HepG2 (cell line): ENCODE measurements around the gene HPCAL1. TPM values are rescaled to one million over a fixed set of nuclear protein-coding genes. Genes with fewer than 3 reads are reported as not detected.
"Not testable (repeated sequence)": the region's sequence is repeated elsewhere in the genome, so short reads cannot be mapped to it uniquely, and the experiment has no call there.

Source experiments
- ATAC-seq: fragments of 200-7000 bp; cut with Tn5 transposase; 3 replicates; pipeline ENCODE4 v1.9.1; 2020; ENCODE audit warnings: mild to moderate bottlenecking, moderate library complexity
- BruUV-seq: library from RNA; stranded (reverse); fragments of 400-500 nt; replicated peaks from 2 replicates; lab custom pipeline; 2021; lab: Mats Ljungman, UMichigan
- CTCF ChIA-PET: fragments of 300-600 bp; formaldehyde crosslinking; extraction: SDS; loops from one replicate; lab custom pipeline; 2021; ENCODE audit warnings: low total read pairs, inconsistent platforms, low intra/inter-chr PET ratio; lab: Yijun Ruan, JAX
- POLR2A ChIA-PET: fragments of 350-600 bp; sonication (Branson Sonifier 250); formaldehyde crosslinking; loops from one replicate; lab custom pipeline; 2020; ENCODE audit warnings: antibody characterized with exemption, inconsistent platforms; lab: Yijun Ruan, JAX
- DNase-seq: peaks from one replicate; pipeline ENCODE4 v3.0.0-alpha.2; 2015; ENCODE audit warnings: low spot score
- FAIRE-seq: peaks from 3 replicates; lab custom pipeline; 2011; peaks lifted over from hg19 to GRCh38; lab: Jason Lieb, UNC
- H2AFZ ChIP-seq: one replicate; pipeline ENCODE4 v1.6.1; 2011; ENCODE audit warnings: low read length, inconsistent platforms
- H3K27ac ChIP-seq: fragments of 300-600 bp; 3 replicates; pipeline ENCODE4 v1.8.0; 2011; ENCODE audit warnings: mixed run types, mild to moderate bottlenecking, mixed read lengths, low read length, inconsistent platforms; ENCODE audit not compliant: insufficient read depth; ENCODE audit errors: extremely low read length
- H3K27me3 ChIP-seq, 2 experiments: fragments of 200-600 bp in 1 of 2; 2 replicates in 1 of 2; 3 replicates in 1 of 2; pipeline versions ENCODE4 v1.6.0 to v1.8.0; 2011; ENCODE audit warnings: low read length in 2 of 2, mild to moderate bottlenecking in 2 of 2, moderate library complexity in 2 of 2, inconsistent platforms in 1 of 2; ENCODE audit not compliant: insufficient read depth in 2 of 2, control insufficient read depth in 1 of 2
- H3K36me3 ChIP-seq, 2 experiments: fragments of 200-600 bp in 1 of 2; replicated peaks in 1 of 2; 2 replicates in 1 of 2; 3 replicates in 1 of 2; pipeline versions ENCODE4 v1.5.1 to v1.8.0; 2011; ENCODE audit warnings: low read length in 2 of 2, inconsistent platforms in 1 of 2; ENCODE audit not compliant: insufficient read depth in 2 of 2, control insufficient read depth in 1 of 2
- H3K4me1 ChIP-seq: 2 replicates; pipeline ENCODE4 v1.5.1; 2012; ENCODE audit warnings: low read length, inconsistent platforms; ENCODE audit not compliant: insufficient read depth
- H3K4me2 ChIP-seq: 2 replicates; pipeline ENCODE4 v1.6.0; 2011; ENCODE audit warnings: low read depth, low read length, inconsistent platforms
- H3K4me3 ChIP-seq, 3 experiments: fragments of 200-600 bp in 1 of 3; sonication (generic), shearing (Covaris generic) in 1 of 3; replicated peaks in 1 of 3; 2 replicates each; pipeline ENCODE4 v1.5.1; 2011 to 2016; ENCODE audit warnings: low read length in 3 of 3, inconsistent platforms in 2 of 3, low read depth in 2 of 3, mild to moderate bottlenecking in 2 of 3, control low read depth in 1 of 3, mixed read lengths in 1 of 3; ENCODE audit not compliant: insufficient read depth in 1 of 3
- H3K79me2 ChIP-seq: one replicate; pipeline ENCODE4 v1.6.1; 2011; ENCODE audit warnings: low read length, inconsistent platforms; ENCODE audit not compliant: insufficient read depth
- H3K9ac ChIP-seq: 2 replicates; pipeline ENCODE4 v1.6.0; 2011; ENCODE audit warnings: mild to moderate bottlenecking, low read depth, low read length, inconsistent platforms; ENCODE audit not compliant: insufficient read depth
- H3K9me3 ChIP-seq: 2 replicates; pipeline ENCODE4 v1.5.1; 2012; ENCODE audit warnings: mild to moderate bottlenecking, low read length
- H4K20me1 ChIP-seq: 2 replicates; pipeline ENCODE4 v1.6.0; 2011; ENCODE audit warnings: inconsistent platforms, mild to moderate bottlenecking, low read length, moderate library complexity; ENCODE audit not compliant: insufficient read depth
- AGO2 ChIP-seq: fragments of 200-400 bp; formaldehyde crosslinking; optimal IDR thresholded peaks from 2 replicates; pipeline ENCODE3; 2017; ENCODE audit warnings: mild to moderate bottlenecking, low read depth, low read length, moderate library complexity
- ARID4A ChIP-seq: sonication (generic); formaldehyde crosslinking; IDR thresholded peaks from 2 replicates; pipeline ENCODE4 v1.5.0; 2020; ENCODE audit warnings: mild to moderate bottlenecking, missing genetic modification reagents, borderline replicate concordance
- ATRX ChIP-seq: sonication (generic); formaldehyde crosslinking; IDR thresholded peaks from 2 replicates; pipeline ENCODE4 v1.4.0; 2020; ENCODE audit warnings: missing genetic modification reagents, borderline replicate concordance
- CTCF ChIP-seq: sonication (generic); formaldehyde crosslinking; IDR thresholded peaks from 2 replicates; pipeline ENCODE4 v1.5.0; 2020; ENCODE audit warnings: mild to moderate bottlenecking, missing genetic modification reagents, moderate library complexity
- RAD51 ChIP-seq: fragments of 450-650 bp; IDR thresholded peaks from 2 replicates; pipeline ENCODE4 v1.6.1; 2016; ENCODE audit warnings: borderline replicate concordance
- ZBTB33 ChIP-seq: sonication (generic); formaldehyde crosslinking; IDR thresholded peaks from 2 replicates; pipeline ENCODE4 v1.4.0; 2020; ENCODE audit warnings: missing genetic modification reagents
- ZFP82 ChIP-seq: sonication (generic); formaldehyde crosslinking; IDR thresholded peaks from 2 replicates; pipeline ENCODE4 v1.5.1; 2020; ENCODE audit warnings: mild to moderate bottlenecking, missing genetic modification reagents, borderline replicate concordance
- ZNF451 ChIP-seq: sonication (generic); formaldehyde crosslinking; IDR thresholded peaks from 2 replicates; pipeline ENCODE4 v1.5.0; 2020; ENCODE audit warnings: mild to moderate bottlenecking, missing genetic modification reagents
- WGBS: methylation state at CpG from one replicate; pipeline ENCODE4 v1.1.6; 2017; ENCODE audit warnings: low lambda C conversion rate; 5-methylcytosine and 5-hydroxymethylcytosine counted together
- in situ Hi-C: cut with HindIII; loops from 2 replicates; pipeline ENCODE4 v1.10.0; 2017; ENCODE audit warnings: low pct_unique_long_range_greater_than_20kb; ENCODE audit not compliant: extremely low pct_ligation_motif_present
- intact Hi-C: fragments of 100-400 bp; cut with micrococcal nuclease; formaldehyde crosslinking; loops from one replicate; pipeline ENCODE4 v1.10.0; 2022; ENCODE audit not compliant: unreplicated experiment
- polyA plus RNA-seq, 8 experiments: library from polyadenylated mRNA; depleted of rRNA in 3 of 8; stranded (reverse) in 7 of 8; unstranded in 1 of 8; fragments of >200 nt; fragmentation: Illumina TruSeq in 4 of 8; extraction: Trizol in 4 of 8; gene quantifications; 2 replicates each; pipeline versions ENCODE4 v1.2.1 to v1.2.3, GENCODE V29; 2011 to 2016; ENCODE audit warnings: low read depth in 4 of 8, missing spikeins in 1 of 8, mixed read lengths in 1 of 8; ENCODE audit not compliant: insufficient read depth in 1 of 8
- total RNA-seq, 5 experiments: library from RNA; depleted of rRNA; stranded (reverse); fragments of >200 nt; fragmentation: Illumina TruSeq; extraction: Trizol; gene quantifications; 2 replicates each; pipeline ENCODE4 v1.2.3, GENCODE V29; 2016; ENCODE audit warnings: low read depth in 1 of 5

Gene HPCAL1
- total and polyA plus RNA-seq, 2 of the 13 experiments (the other 11 are each of a cell fraction or from before 2014, with no cell fraction given) = 29.5 to 29.9 TPM

GRCh38 chr2:10289891-10290290 is 12.8 kb upstream of the HPCAL1 start (continued):
- peak; percentile 89 for TF ChIP-seq ZBTB33 (CRISPR knock-in tag)
- no peak for TF ChIP-seq ATRX (CRISPR knock-in tag)
- TF ChIP-seq ZFP82 (CRISPR knock-in tag) = no peak
- TF ChIP-seq AGO2 = peak; percentile 55

- ATAC-seq, H3K4me1 ChIP-seq, H3K79me2 ChIP-seq, H3K36me3 ChIP-seq, H4K20me1 ChIP-seq, H3K4me3 ChIP-seq, FAIRE-seq, BruUV-seq, H3K4me2 ChIP-seq, H3K27ac ChIP-seq, CTCF ChIA-PET, H2AFZ ChIP-seq, DNase-seq, H3K9ac ChIP-seq, in situ Hi-C loops, intact Hi-C loops, H3K27me3 ChIP-seq: not testable (repeated sequence)
- H3K9me3 ChIP-seq = peaks cover 14% of the 10 kb centered on the region
- POLR2A ChIA-PET = interaction anchor here (0.6 kb wide), 1 partner anchor 10 kb away, joined by 3 read pairs; no protein-coding TSS in a partner anchor
- WGBS = 81% methylated on average over 20 of the region's 20 CpGs
Measured at GRCh38 chr2:10291376-10291775, 11.3 kb upstream of the HPCAL1 start.

- no peak overlapping the region for H3K27ac ChIP-seq
- in situ Hi-C loops (no loop called here), intact Hi-C loops (no loop called here)
- 73% methylated on average over 4 of the region's 4 CpGs for WGBS
- no peak overlapping the region for H2AFZ ChIP-seq
- ATAC-seq (no peak), DNase-seq (no peak), FAIRE-seq (no peak)
- POLR2A ChIA-PET = no interaction called here
- no peak overlapping the region for H3K9ac ChIP-seq
- no peak overlapping the region for H3K4me2 ChIP-seq
- no peaks in the 10 kb centered on the region for H3K27me3 ChIP-seq
- peaks cover 3% of the 10 kb centered on the region for H3K4me1 ChIP-seq
- no peaks in the 10 kb centered on the region for H3K79me2 ChIP-seq
- H4K20me1 ChIP-seq = no peaks in the 10 kb centered on the region
- H3K4me3 ChIP-seq = no peak overlapping the region
- no TSS peak for BruUV-seq
- CTCF ChIA-PET = no interaction called here
- H3K36me3 ChIP-seq = no peaks in the 10 kb centered on the region
- peaks cover 14% of the 10 kb centered on the region for H3K9me3 ChIP-seq
- no peak for TF ChIP-seq RAD51
- TF ChIP-seq CTCF (CRISPR knock-in tag) = no peak
- no peak for TF ChIP-seq ZNF451
- TF ChIP-seq ARID4A = no peak
Measured at GRCh38 chr2:10292033-10292432, 10.7 kb upstream of the HPCAL1 start.
